Body of pancreas (tissue), 4 donors: Measurements from ENCODE around the gene DIDO1.

Source experiments
- CTCF ChIP-seq, 7 experiments: fragments of 450-650 bp in 4 of 7; fragments of 200-600 bp in 3 of 7; sonication (generic) in 3 of 7; IDR thresholded peaks; one replicate each; pipeline ENCODE4 v1.5.1; 2016 to 2019; ENCODE audit warnings: antibody characterized with exemption in 7 of 7
- POLR2A ChIP-seq, 3 donors: fragments of 450-650 bp; IDR thresholded peaks; one replicate each; pipeline ENCODE4 v1.6.1; 2016; ENCODE audit warnings: antibody characterized with exemption in 3 of 3, mild to moderate bottlenecking in 2 of 3

GRCh38 chr20:62886709-62887058 is 39.6 kb downstream of the DIDO1 start:
- TF ChIP-seq CTCF (IDR thresholded peaks at IDR 0.05) (no peak), POLR2A (IDR thresholded peaks at IDR 0.05) (no peak)
